Measurements from ENCODE around the gene CROCC2. TPM values are rescaled to one million over a fixed set of nuclear protein-coding genes. Genes with fewer than 3 reads are reported as not detected.
A peak's percentile ranks its signal among the peaks of the same experiment; 100 is the strongest.

CROCC2 gene
- polyA plus RNA-seq, 1 donor (not counting 4 experiments of a cell fraction or from before 2014, with no cell fraction given), result not detected

DNA sequence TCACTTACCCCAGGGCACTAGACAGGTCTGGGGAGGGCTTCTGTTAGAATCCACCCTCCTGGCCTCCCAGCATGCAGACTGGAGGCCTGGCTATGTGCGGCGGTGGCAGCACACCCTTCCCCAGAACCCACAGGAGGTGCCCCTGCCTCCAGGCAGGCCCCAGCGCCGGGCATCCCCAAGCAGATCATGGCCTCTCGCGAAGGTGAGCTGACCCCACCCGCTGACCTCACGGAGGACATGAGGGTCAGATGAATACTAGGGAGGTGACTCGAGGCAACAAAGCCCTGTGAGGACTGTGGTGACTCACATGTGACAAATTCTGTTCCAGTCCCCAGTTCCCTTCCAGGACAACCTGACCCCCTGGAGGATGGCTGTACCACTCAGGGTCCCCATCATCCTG, 12.1 kb upstream of the CROCC2 start:
- peaks cover 25% of the 10 kb centered on the region for H3K4me1 ChIP-seq (ENCODE audit: control insufficient read depth, extremely low read depth, insufficient read depth, low read length)
- no peak for DNase-seq (ENCODE audit: low read depth, low spot score)
- TF ChIP-seq CTCF (optimal IDR thresholded peaks at IDR 0.05 in 1 of 3, IDR thresholded peaks at IDR 0.05 in 1 of 3, conservative IDR thresholded peaks at IDR 0.05 in 1 of 3; ENCODE audit: extremely low read depth in 1 of 3, insufficient read depth in 2 of 3, low read length in 3 of 3) (no peak), EZH2 (IDR thresholded peaks at IDR 0.05; ENCODE audit: low read length) (no peak)
- peak overlapping the region; percentile 60 for H3K4me2 ChIP-seq (ENCODE audit: control insufficient read depth, extremely low read depth, insufficient read depth, low read depth, low read length)
- H3K36me3 ChIP-seq (ENCODE audit: control insufficient read depth in 2 of 2, extremely low read depth in 1 of 2, insufficient read depth in 2 of 2, low read length in 2 of 2), result no peaks in the 10 kb centered on the region
- no peak for FAIRE-seq
- H4K20me1 ChIP-seq (ENCODE audit: control insufficient read depth, extremely low read depth, insufficient read depth, low read length), result no peaks in the 10 kb centered on the region
- no peaks in the 10 kb centered on the region for H3K79me2 ChIP-seq (ENCODE audit: control insufficient read depth, insufficient read depth, low read length)
- no peaks in the 10 kb centered on the region for H3K9me3 ChIP-seq (ENCODE audit: control insufficient read depth, low read depth, low read length)
- no peaks in the 10 kb centered on the region for H3K9me1 ChIP-seq (ENCODE audit: control insufficient read depth, extremely low read depth, insufficient read depth, low read length)
- no peak overlapping the region for H3K27ac ChIP-seq (ENCODE audit: control insufficient read depth, insufficient read depth, low read length)
- peaks cover 19% of the 10 kb centered on the region for H3K27me3 ChIP-seq (ENCODE audit: control insufficient read depth, extremely low read depth, insufficient read depth, low read length)
- H2AFZ ChIP-seq (ENCODE audit: control insufficient read depth, low read length), result no peak overlapping the region
- no peak overlapping the region for H3K9ac ChIP-seq (ENCODE audit: control insufficient read depth, extremely low read depth, insufficient read depth, low read length)
- dilution Hi-C loops (cut with MboI; ENCODE audit: extremely low pct_ligation_motif_present, low sequenced_read_pairs), result loop anchor here (5.0 kb wide), 1 partner anchor 47 kb away; no protein-coding TSS in a partner anchor
- H3K4me3 ChIP-seq (ENCODE audit: control insufficient read depth in 2 of 3, extremely low read depth in 1 of 3, insufficient read depth in 2 of 3, low read depth in 1 of 3, low read length in 3 of 3), result no peak overlapping the region

- FAIRE-seq (no peak), DNase-seq (ENCODE audit: low read depth, low spot score) (no peak)
- H3K9me3 ChIP-seq (ENCODE audit: control insufficient read depth, low read depth, low read length), result no peaks in the 10 kb centered on the region
- no peaks in the 10 kb centered on the region for H3K79me2 ChIP-seq (ENCODE audit: control insufficient read depth, insufficient read depth, low read length)
- H2AFZ ChIP-seq (ENCODE audit: control insufficient read depth, low read length), result no peak overlapping the region
- H3K27me3 ChIP-seq (ENCODE audit: control insufficient read depth, extremely low read depth, insufficient read depth, low read length), result peaks cover 19% of the 10 kb centered on the region
- no peak overlapping the region for H3K4me3 ChIP-seq (ENCODE audit: control insufficient read depth in 2 of 3, extremely low read depth in 1 of 3, insufficient read depth in 2 of 3, low read depth in 1 of 3, low read length in 3 of 3)
- no peaks in the 10 kb centered on the region for H3K9me1 ChIP-seq (ENCODE audit: control insufficient read depth, extremely low read depth, insufficient read depth, low read length)
- peaks cover 25% of the 10 kb centered on the region for H3K4me1 ChIP-seq (ENCODE audit: control insufficient read depth, extremely low read depth, insufficient read depth, low read length)
- TF ChIP-seq EZH2 (IDR thresholded peaks at IDR 0.05; ENCODE audit: low read length) (no peak), CTCF (optimal IDR thresholded peaks at IDR 0.05 in 1 of 3, IDR thresholded peaks at IDR 0.05 in 1 of 3, conservative IDR thresholded peaks at IDR 0.05 in 1 of 3; ENCODE audit: extremely low read depth in 1 of 3, insufficient read depth in 2 of 3, low read length in 3 of 3) (no peak)
- H3K36me3 ChIP-seq (ENCODE audit: control insufficient read depth in 2 of 2, extremely low read depth in 1 of 2, insufficient read depth in 2 of 2, low read length in 2 of 2), result no peaks in the 10 kb centered on the region
- dilution Hi-C loops (cut with MboI; ENCODE audit: extremely low pct_ligation_motif_present, low sequenced_read_pairs), result loop anchor here (5.0 kb wide), 1 partner anchor 48 kb away; no protein-coding TSS in a partner anchor
- no peak overlapping the region for H3K27ac ChIP-seq (ENCODE audit: control insufficient read depth, insufficient read depth, low read length)
- H3K9ac ChIP-seq (ENCODE audit: control insufficient read depth, extremely low read depth, insufficient read depth, low read length), result no peak overlapping the region
- H3K4me2 ChIP-seq (ENCODE audit: control insufficient read depth, extremely low read depth, insufficient read depth, low read depth, low read length), result no peak overlapping the region
- no peaks in the 10 kb centered on the region for H4K20me1 ChIP-seq (ENCODE audit: control insufficient read depth, extremely low read depth, insufficient read depth, low read length)
Observed at GRCh38 chr2:240894836-240895558, 11.1 kb upstream of the CROCC2 start.

Measured in keratinocyte (primary cell).